Melanocyte of skin (primary cell): ENCODE results near the gene SLC12A8. TPM values are rescaled to one million over a fixed set of nuclear protein-coding genes. Genes with fewer than 3 reads are reported as not detected.

ENCODE experiments used
- small RNA-seq, 2 donors: library from RNA; depleted of rRNA; stranded (forward); fragments of <200 nt; gene quantifications; one replicate each; pipeline ENCODE3, GENCODE V24; 2012
- total RNA-seq, 2 donors: library from RNA; depleted of rRNA; stranded (reverse); fragments of >200 nt; gene quantifications; 2 replicates each; pipeline ENCODE4 v1.2.3, GENCODE V29; 2012

The SLC12A8 gene, protein sequence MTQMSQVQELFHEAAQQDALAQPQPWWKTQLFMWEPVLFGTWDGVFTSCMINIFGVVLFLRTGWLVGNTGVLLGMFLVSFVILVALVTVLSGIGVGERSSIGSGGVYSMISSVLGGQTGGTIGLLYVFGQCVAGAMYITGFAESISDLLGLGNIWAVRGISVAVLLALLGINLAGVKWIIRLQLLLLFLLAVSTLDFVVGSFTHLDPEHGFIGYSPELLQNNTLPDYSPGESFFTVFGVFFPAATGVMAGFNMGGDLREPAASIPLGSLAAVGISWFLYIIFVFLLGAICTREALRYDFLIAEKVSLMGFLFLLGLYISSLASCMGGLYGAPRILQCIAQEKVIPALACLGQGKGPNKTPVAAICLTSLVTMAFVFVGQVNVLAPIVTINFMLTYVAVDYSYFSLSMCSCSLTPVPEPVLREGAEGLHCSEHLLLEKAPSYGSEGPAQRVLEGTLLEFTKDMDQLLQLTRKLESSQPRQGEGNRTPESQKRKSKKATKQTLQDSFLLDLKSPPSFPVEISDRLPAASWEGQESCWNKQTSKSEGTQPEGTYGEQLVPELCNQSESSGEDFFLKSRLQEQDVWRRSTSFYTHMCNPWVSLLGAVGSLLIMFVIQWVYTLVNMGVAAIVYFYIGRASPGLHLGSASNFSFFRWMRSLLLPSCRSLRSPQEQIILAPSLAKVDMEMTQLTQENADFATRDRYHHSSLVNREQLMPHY
- under 1 TPM; under 0.01 to 1.00 TPM for total RNA-seq

DNA sequence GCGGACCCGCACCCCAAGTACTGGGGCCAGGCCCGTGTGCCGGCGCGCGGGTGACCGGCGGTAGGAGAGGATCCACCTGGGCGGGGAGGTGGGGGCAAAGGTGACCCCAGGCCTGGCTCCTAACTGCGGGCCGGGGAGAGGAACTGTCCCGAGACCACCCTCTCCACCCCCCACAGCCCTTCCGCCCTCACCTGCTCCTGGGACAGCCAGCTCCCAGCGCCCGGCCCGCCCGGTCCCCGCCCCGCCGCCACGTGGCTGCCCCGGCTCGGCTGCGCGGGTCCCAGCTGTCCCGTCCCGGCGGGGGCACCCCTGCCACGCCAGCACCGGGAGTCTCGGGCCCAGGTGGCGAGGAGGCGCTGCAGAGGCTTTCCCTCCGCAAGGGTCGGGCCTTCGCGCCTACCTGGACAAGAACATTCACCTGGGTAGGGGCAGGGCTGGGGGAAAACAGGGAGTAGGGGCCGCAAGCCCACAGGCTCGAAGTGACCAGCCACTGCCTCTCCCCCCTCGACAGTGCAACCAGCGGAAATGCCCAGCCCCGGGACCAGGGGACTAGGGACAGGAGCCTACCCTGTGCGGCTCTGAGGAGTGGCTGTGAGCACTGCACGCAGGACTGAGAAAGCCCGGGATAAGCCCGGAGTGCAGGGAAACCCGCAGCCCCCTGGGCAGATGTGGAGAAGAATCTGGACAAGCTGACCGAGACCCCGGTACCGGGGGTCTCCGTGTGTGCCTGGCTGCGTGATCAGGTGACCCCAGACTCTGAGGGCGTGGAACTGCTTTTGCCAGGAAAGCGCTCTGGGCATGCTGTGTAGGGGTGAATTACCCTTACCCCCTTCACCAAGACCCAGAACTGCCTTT lies at the start of gene SLC12A8:
TSS of gene SLC12A8 (minus strand) at position 240 of the 855 bp plus-strand sequence. CDS start 1,399 bp downstream, outside the sequence.

DNA sequence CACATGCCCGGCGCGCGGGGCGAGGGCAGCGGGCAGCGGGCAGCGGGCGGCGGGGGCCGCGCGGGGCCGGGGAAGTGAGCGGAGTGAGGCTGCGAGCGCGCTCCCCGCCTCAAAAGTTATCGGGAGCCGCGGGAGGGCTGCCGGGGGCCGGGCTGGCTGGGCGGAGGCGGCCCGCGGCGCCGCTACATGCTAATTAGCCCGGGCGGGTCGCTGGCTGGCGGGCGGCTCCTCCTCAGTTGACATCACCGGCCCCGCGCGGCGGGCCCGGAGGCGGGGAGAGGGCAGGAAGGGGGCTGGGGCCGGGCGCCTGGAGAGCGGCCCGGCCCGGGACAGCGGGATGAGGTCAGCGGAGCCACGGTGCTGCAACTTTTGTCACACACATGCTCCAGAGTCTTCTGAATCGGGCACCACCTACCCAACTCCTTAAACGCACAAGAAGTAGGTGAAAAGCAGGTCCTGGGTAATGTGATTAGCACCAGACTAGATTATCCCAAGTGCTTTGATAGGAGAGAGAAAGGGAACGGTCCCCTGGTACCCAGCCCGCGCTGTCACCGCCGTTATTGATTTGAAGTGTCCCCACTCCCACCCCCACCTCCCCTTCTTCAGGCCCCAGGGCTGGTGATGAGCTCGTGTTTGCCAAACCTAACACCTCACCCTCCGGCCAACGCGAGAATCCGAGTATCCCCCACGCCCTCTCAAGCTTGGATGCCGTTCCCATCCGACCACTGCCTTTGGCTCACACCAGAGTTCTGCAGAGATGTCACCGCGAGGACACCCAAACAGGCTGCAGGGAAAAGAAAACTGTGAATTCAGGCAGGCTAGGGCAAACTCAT lies 156.4 kb downstream of the SLC12A8 start, which contains the start of gene HEG1:
TSS of gene HEG1 (minus strand) at position 85 of the 833 bp plus-strand sequence. CDS start 107 bp downstream, outside the sequence.

Small RNAs within 50 kb of the gene (small RNA-seq; reads per million reads assigned to genes)
- gene MIR5092 (0.29 to 0.60 reads per million in 2 donors), gene RNA5SP137 (0 reads per million in 2 donors), gene RNU6-230P (0 reads per million in 2 donors)

Other genes with a start within 250 kb of the SLC12A8 start
- gene HEG1, start 156.8 kb downstream of the SLC12A8 start, total RNA-seq = 1 to 10 TPM; 4.3 to 4.8 TPM
- gene ZNF148, start 162.6 kb upstream of the SLC12A8 start, total RNA-seq = 10 to 100 TPM; 19.6 to 20.0 TPM